Nephron progenitor cell (in vitro differentiated cells): ENCODE results near the gene SPRR1B.

Source experiments
- DNase-seq: peaks from one replicate; pipeline ENCODE4 v3.0.0; 2021
- H3K27ac Mint-ChIP-seq: 2 replicates; pipeline ENCODE4 v1.8.0; 2021; ENCODE audit warnings: mild to moderate bottlenecking, moderate library complexity, mixed read lengths
- H3K27me3 Mint-ChIP-seq: 2 replicates; pipeline ENCODE4 v1.8.0; 2021; ENCODE audit warnings: mild to moderate bottlenecking, low read depth, mixed read lengths; ENCODE audit not compliant: poor library complexity
- H3K36me3 Mint-ChIP-seq: 2 replicates; pipeline ENCODE4 v1.8.0; 2021; ENCODE audit warnings: low read depth, mixed read lengths
- H3K4me1 Mint-ChIP-seq: 2 replicates; pipeline ENCODE4 v1.8.0; 2021; ENCODE audit warnings: mixed read lengths
- H3K4me3 Mint-ChIP-seq: 2 replicates; pipeline ENCODE4 v1.8.0; 2021; ENCODE audit warnings: mild to moderate bottlenecking, moderate library complexity, mixed read lengths
- H3K9me3 Mint-ChIP-seq: 2 replicates; pipeline ENCODE4 v1.8.0; 2021; ENCODE audit warnings: mild to moderate bottlenecking, moderate library complexity, mixed read lengths
- TF ChIP-seq, protein P1 (sequence below): fragments of 200-600 bp; sonication (generic); IDR thresholded peaks from 2 replicates; pipeline ENCODE4 v1.5.0; 2021; ENCODE audit warnings: antibody characterized with exemption

SPRR1B gene, protein sequence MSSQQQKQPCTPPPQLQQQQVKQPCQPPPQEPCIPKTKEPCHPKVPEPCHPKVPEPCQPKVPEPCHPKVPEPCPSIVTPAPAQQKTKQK

DNA sequence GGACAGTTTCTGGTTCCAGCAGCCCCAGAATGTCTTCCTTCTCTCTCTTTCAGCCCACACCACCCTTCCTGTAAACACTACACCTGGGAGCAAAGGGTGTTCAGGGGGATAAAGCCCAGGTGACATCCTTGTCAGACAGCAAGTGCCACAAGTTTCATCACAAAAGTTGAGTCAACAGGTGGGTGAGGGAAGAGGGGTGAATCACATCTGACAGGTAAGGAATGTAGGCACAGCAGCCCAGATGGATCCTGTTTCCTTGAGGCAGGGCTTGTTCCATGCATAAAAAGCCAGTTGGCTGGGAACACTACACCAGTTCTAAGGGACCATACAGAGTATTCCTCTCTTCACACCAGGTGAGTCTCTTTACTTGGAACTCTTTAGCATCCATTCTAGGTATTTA is at the start of gene SPRR1B:
SPRR1B (plus strand) TSS at position 309 of the 400 bp plus-strand sequence. CDS start 1,143 bp downstream, outside the sequence.
- no peak for DNase-seq
- H3K4me3 Mint-ChIP-seq: no peak within 1 kb of the TSS
- H3K9me3 Mint-ChIP-seq: peaks cover 10% of the 10 kb centered on the region
- TF ChIP-seq, protein P1, sequence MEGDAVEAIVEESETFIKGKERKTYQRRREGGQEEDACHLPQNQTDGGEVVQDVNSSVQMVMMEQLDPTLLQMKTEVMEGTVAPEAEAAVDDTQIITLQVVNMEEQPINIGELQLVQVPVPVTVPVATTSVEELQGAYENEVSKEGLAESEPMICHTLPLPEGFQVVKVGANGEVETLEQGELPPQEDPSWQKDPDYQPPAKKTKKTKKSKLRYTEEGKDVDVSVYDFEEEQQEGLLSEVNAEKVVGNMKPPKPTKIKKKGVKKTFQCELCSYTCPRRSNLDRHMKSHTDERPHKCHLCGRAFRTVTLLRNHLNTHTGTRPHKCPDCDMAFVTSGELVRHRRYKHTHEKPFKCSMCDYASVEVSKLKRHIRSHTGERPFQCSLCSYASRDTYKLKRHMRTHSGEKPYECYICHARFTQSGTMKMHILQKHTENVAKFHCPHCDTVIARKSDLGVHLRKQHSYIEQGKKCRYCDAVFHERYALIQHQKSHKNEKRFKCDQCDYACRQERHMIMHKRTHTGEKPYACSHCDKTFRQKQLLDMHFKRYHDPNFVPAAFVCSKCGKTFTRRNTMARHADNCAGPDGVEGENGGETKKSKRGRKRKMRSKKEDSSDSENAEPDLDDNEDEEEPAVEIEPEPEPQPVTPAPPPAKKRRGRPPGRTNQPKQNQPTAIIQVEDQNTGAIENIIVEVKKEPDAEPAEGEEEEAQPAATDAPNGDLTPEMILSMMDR: no peak
- no peaks in the 10 kb centered on the region for H3K4me1 Mint-ChIP-seq
- no peaks in the 10 kb centered on the region for H3K36me3 Mint-ChIP-seq
- H3K27ac Mint-ChIP-seq: no peak within 1 kb of the TSS
- H3K27me3 Mint-ChIP-seq: peaks cover 2% of the 10 kb centered on the region

DNA sequence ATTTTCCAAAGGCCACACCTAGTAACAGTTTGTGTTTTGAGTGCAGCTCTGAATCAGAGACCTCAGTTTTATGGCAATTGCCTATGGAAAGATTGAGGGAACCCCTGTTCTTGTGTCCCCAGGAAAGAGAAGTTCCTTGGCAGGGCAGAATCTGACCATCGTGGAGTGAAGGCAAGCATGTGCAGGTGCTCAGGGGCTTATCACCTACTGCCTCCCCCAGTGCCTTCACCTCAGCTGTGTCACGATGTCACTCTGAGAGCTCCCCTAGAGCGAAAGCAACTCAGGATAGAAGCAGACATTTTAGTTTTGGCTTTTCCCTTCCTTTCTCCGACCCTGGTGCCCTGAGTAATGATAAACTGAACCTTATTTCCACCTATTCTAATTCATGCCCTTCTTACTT is 48.9 kb upstream of the SPRR1B start:
- Mint-ChIP-seq H3K27me3 (peaks cover 9% of the 10 kb centered on the region), H3K36me3 (no peaks in the 10 kb centered on the region), H3K27ac (no peak overlapping the region), H3K4me3 (no peak overlapping the region), H3K9me3 (peaks cover 14% of the 10 kb centered on the region), H3K4me1 (peaks cover 5% of the 10 kb centered on the region)
- DNase-seq: no peak
- TF ChIP-seq, protein P1: no peak

DNA sequence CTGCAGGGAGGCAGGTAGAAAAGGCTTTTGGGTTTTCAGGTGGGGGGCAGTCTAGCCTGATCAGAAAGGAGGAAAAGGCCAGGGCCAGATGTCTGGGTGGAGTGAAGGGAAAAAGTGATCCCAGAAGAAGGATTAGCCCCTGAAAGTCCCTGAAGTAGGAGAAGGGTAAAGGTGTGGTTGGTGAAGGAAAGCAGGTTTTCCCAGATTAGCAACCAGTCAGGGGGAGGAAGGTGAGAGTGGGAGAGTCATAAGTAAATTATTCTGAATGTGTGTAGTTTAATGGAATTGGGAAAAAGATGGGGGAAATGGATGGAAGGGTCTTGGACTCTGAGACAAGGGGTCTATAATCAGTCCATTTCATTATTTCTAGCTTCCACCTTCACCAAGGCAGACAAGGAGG is 47.8 kb upstream of the SPRR1B start:
- TF ChIP-seq, protein P1: no peak
- DNase-seq: no peak
- peaks cover 5% of the 10 kb centered on the region for H3K4me1 Mint-ChIP-seq

DNA sequence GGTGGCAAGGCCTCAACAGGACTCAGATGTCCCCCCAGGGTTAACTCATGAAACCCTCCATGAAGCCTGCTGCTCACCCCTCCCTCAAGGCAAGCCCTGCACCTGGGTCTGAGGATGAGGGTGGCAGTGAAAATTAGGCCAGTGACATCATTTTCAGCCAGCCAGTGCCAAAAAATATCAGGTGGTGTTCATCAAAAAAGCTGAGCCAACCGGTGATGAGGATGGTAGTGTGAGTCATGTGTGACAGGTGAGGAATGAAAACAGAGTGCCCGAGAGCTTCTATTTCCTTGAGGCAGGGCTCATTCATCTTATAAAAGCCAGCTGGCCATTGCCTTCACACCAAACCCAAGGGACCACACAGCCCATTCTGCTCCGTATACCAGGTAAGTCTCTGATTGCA is 47.3 kb upstream of the SPRR1B start, which contains the start of gene SPRR1A:
SPRR1A (plus strand) TSS at position 339 of the 400 bp plus-strand sequence. CDS start 1,150 bp downstream, outside the sequence.
- no peak within 1 kb of the TSS for H3K4me3 Mint-ChIP-seq
- H3K9me3 Mint-ChIP-seq: peaks cover 14% of the 10 kb centered on the region
- TF ChIP-seq, protein P1: no peak
- H3K27ac Mint-ChIP-seq: no peak within 1 kb of the TSS
- peaks cover 5% of the 10 kb centered on the region for H3K4me1 Mint-ChIP-seq
- no peak for DNase-seq
- peaks cover 9% of the 10 kb centered on the region for H3K27me3 Mint-ChIP-seq
- H3K36me3 Mint-ChIP-seq: no peaks in the 10 kb centered on the region

More for the DNA sequence above, 47.8 kb upstream of the SPRR1B start:
- Mint-ChIP-seq H3K9me3 (peaks cover 14% of the 10 kb centered on the region), H3K36me3 (no peaks in the 10 kb centered on the region), H3K27me3 (peaks cover 9% of the 10 kb centered on the region), H3K4me3 (no peak overlapping the region), H3K27ac (no peak overlapping the region)

DNA sequence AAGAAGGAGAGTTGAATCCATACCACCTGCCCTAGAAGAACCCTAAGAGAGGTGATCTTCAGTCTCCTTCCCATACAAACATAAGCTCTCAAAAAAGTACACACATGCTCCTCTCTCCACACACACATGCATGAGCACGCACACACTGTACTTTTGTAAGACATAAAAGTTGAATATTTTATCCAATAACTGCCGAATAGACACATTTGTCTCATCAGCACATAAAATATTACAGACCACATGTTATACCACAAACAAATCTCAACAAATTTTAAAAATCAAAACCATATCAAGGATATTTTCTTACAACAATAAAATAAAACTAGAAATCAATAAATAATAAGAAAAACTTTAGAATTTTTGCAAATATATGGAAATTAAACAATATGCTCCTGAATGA is 44.4 kb upstream of the SPRR1B start:
- Mint-ChIP-seq H3K4me1 (peaks cover 5% of the 10 kb centered on the region), H3K9me3 (peaks cover 3% of the 10 kb centered on the region), H3K27me3 (peaks cover 6% of the 10 kb centered on the region), H3K36me3 (no peaks in the 10 kb centered on the region), H3K27ac (no peak overlapping the region), H3K4me3 (no peak overlapping the region)
- TF ChIP-seq, protein P1: no peak
- DNase-seq: no peak

DNA sequence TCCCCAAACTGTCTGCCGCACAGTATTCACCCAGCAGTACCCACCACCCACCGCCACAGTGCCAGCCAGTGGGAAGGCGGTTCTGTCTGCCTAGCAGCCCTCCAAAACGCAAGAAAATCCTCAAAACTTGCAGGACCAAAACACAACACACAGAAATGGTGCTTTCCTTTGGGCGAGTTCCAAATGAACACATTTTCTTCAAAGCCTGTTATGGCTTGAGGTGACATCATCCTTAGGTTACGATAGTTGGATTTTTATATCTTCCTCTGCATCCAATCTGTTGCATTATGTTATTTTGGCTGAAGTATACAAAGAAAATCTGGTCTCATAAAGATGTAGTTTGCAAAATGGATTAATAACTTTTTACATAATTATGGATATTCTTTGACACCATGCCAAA is 37.8 kb upstream of the SPRR1B start:
- peaks cover 10% of the 10 kb centered on the region for H3K27me3 Mint-ChIP-seq
- TF ChIP-seq, protein P1: no peak
- H3K27ac Mint-ChIP-seq: no peak overlapping the region
- H3K4me1 Mint-ChIP-seq: peaks cover 9% of the 10 kb centered on the region
- peaks cover 26% of the 10 kb centered on the region for H3K9me3 Mint-ChIP-seq
- H3K4me3 Mint-ChIP-seq: no peak overlapping the region
- no peak for DNase-seq
- H3K36me3 Mint-ChIP-seq: no peaks in the 10 kb centered on the region
